Hepatic stellate cell (primary cell): ENCODE data around the gene BBLN.
"Not testable (repeated sequence)": the region's sequence is repeated elsewhere in the genome, so short reads cannot be mapped to it uniquely, and the experiment has no call there.

Experiments
- DNase-seq: peaks from one replicate; pipeline ENCODE4 v3.0.0; 2011; ENCODE audit warnings: low spot score

Gene BBLN

DNA sequence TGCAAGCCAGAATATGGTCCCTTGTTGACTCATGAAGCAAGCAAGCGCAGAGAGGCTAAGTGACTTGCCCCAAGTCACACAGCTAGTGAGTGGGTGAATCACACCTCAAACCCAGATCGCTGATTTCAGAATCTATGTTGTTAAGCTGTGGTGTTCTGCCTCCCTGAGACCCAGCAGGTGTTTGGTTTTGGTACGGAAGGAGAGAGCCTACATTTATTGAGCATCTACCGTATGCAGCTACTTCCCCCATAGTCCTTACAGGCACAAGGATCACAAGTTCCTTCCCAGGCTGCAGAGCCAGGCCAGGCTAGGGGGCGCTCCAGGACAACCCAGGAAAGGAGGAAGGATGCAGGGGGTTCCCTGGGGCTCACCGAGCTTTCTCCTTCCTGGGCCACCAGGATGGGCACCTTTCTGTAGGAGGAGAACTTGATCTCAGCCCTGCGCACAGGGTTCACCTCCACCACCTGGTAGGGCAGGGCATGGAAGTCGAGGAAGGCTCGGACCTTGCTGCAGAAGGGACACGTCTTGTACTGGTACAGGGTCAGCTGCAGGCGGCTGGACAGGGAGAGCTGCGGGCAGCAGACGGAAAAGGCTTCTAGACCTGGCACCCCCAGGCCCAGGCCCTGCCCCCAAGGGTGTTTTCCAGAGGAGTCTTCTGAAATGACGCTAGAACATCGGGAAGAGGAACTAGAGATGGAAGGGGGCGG, 35.0 kb upstream of the BBLN start:
- DNase-seq: no peak

DNA sequence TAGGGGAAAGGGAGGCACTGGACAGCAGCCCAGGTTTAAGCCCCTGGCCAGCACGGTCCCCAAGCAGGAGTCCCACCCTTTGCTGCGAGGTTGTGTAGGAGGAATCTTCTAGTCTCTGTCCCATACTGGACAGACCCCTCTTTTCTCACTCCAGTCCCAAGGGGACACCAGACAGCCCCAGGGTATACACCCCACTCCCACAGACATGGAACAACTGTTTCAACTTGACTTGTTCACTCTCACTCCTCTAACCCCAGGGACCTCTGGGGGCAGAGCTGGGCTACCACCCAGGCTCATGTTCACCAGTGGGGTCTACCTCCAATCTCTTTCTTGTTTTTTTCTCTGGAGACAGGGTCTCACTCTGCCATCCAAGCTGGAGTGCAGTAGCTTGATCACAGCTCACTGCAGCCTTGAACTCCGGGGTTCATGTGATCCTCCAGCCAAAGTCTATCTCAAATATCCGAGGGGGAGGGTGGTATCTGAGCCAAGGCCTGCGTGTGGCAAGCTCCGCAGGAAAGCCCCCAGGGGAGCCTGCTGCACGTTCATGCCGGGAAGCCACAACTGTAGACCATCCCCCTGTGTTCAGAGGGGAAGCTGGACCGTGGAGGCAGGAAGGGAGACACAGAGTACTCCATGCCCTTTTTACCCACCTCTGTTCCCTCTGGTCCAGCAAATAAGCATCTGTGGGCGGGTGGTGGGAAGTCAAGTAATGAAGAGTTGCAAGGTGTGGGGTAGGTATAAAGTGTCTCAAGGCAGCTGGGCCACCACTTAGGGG, 34.3 kb upstream of the BBLN start:
- DNase-seq: no peak

DNA sequence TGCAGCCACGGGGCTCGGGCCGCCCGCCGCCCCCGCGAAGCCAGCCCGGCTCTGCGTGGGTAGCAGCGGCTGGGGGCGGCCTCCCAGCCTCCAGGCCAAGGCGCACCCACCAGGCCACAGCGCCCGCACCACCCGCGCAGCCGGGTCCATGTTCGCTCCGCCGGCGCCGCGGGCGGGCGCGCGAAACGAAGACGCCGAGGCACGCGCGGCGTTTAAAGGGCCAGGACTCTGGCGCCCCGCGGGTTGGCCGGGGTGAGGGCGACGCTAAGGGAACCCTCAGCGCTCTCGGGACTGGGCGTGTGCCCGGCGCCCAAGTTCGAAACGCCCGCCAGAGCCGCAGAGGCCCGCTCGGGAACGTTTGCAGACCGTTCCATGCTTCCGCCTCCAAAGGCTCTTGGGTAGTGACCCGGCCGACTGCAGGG, 32.5 kb upstream of the BBLN start, which contains the start of gene PTGES2:
Gene PTGES2 (minus strand): TSS at position 162 of the 422 bp plus-strand sequence. CDS start 12 bp downstream, at position 150.
- peak; percentile 84 for DNase-seq

DNA sequence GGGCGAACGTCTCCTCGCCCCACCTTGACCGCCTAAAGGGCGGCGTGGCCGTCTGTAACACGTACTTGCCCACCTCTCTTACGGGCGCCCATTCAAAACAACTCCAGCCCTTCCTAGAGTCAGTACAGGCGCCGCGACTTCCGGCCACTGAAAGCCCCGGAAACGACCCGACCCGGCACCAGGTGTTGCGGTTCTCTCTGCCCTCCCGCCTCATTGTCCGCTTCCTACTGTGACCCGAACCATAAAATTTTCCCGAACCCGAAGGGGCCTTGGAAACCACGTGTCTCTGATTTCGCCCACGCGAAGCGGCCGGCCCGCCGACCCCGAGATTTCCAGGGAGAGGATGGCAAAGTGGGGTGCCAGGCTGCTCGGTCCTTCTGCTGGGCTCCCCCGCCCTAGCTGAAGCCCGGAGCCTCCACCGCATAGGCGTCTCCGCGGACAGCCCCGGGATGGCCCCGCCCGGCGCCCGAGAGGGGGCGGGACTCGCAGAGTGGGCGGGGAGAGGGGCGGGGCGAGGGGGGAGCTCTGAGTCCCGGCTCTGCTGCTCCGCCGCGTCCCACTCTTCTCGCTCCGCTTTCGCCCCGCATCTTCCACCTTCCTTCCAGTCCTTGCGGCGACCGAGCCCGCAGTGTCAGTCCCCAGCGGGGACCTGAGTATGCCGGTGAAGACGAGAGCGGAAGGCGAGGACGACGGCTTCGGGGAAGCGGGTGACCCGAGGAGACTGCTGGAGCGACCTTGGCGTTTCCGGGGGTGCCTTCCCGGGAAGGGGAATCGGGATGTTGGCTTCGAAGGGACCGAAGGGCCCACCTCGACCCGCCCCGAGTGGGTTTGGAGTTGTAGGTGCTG, 31.9 kb upstream of the BBLN start:
- peak; percentile 83 for DNase-seq

DNA sequence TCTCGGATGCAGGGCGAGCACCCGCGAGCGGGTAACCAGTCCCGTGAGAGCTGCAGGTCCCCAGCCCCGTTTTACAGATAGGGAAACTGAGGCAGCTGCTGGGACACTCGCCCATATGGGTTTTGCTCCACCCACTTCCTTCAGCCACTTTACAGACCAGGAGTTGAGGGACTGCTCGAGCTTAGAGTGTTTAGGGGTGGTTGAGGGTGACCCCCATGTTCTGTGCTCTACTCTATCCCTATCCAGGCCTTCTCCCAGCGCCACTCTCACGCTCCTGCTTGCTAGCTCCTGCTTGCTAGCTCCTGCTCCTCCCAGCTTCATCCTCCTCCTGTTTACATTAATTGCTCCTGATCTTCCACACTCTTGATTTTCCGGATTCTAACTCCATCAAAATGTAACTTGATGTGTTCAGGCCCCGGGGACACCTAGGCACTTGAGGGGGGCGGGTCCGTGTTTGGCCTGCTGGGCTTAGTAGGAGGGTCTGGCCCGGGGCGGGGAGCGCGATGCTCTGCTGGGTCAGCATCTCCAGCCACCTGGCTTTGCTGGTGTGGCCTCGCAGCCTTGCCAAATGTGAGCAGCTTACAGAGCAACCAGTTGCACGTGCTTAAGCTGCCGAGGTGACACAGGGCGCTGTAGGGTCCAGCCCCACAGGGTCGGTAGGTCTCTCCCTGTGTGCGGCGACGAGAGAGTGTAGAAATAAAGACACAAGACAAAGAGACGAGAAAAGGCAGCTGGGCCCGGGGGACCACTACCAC, 31.1 kb upstream of the BBLN start:
- no peak for DNase-seq

DNA sequence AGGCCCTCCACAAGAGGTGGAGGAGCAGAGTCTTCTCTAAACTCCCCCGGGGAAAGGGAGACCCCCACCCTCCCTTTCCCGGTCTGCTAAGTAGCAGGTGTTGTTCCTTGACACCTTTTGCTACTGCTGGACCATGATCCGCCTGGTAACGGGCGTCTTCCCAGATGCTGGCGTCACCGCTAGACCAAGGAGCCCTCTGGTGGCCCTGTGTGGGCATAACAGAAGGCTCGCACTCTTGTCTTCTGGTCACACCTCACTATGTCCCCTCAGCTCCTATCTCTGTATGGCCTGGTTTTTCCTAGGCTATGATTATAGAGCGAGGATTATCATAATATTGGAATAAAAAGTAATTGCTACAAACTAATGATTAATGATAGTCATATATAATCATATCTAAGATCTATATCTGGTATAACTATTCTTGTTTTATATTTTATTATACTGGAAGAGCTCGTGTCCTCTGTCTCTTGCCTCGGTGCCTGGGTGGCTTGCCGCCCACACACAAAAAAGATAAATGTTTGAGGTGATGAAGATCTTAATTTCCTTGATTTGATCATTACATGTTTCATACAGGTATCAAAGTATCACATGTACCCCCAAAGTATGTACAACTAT, 30.0 kb upstream of the BBLN start:
- not testable (repeated sequence) for DNase-seq

DNA sequence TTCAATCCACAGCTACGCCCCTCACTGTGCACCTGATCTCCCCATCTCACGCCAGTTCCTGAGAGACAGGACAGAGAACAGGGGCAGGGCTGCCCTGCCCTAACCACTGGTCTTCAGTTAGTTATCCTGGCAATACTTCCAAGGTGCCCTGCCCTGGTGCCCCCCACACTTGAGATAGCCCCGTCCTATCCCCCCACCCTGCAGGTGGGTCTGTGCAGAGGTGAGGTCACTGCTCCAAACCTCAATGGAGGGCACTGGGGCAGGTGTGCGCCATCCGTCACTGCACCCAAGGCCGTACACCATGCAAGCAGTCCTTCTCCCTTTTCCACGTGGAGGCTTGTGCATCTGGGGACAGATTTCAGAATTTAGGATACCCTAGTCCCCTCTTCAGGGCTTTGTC, 29.4 kb upstream of the BBLN start:
- not testable (repeated sequence) for DNase-seq

DNA sequence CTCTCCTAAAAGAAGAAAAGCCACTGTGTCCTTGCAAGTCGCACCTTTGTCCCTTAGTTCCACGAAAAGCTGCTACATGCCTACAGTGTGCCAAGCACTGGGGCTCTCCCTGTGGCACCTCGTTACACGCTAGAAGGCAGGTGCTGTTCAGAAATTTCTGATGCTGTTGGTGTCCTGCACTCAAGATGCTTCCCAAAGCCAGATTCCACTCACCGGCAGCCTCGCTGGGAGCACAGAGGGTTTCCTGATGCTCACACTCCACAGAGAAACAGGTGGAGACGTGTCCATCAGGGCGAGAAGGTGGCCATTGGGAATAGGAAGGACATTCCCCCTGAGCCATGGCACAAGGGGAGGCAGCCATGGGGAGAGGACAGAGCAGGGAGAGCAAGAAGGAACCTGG, 28.7 kb upstream of the BBLN start:
- DNase-seq: not testable (repeated sequence)

DNA sequence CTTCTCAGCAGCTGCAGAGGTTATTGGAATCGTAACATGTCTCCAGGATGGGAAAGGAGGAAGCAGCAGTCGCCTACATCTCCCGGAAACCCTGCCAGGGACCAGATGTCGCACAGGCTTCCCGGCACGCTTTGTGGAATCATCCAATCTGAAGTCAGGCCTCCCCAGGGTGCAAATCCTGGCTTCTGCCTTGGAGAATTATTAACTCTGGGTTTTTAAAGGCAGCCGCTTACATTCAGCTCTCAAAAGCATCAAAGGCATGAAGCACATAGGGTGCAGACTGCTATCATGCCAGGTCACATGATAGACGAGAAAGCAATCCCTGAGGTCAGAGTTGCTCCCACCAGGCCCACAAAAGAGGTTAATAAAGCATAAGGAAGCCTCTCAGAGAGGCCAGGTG, 27.9 kb upstream of the BBLN start:
- not testable (repeated sequence) for DNase-seq

DNA sequence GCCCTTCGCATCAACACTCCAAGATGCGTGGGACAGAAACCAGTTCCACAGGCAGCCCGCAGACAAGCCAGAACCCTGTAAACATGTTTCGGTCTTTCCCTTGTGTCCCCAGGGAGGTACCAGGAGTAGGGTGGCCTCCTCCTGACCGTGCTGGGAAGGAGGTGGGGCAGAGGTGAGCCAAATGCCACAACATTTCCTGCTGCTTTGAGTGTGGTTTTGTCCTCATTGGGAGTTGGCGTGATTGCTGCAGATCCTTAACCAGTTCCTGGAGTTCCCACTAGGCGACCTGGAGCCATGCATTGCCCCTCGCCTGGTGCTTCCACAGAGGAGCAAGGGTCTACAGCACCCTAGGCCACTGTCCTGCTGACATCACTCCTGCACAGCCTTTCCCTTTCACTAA, 24.5 kb upstream of the BBLN start:
- not testable (repeated sequence) for DNase-seq

DNA sequence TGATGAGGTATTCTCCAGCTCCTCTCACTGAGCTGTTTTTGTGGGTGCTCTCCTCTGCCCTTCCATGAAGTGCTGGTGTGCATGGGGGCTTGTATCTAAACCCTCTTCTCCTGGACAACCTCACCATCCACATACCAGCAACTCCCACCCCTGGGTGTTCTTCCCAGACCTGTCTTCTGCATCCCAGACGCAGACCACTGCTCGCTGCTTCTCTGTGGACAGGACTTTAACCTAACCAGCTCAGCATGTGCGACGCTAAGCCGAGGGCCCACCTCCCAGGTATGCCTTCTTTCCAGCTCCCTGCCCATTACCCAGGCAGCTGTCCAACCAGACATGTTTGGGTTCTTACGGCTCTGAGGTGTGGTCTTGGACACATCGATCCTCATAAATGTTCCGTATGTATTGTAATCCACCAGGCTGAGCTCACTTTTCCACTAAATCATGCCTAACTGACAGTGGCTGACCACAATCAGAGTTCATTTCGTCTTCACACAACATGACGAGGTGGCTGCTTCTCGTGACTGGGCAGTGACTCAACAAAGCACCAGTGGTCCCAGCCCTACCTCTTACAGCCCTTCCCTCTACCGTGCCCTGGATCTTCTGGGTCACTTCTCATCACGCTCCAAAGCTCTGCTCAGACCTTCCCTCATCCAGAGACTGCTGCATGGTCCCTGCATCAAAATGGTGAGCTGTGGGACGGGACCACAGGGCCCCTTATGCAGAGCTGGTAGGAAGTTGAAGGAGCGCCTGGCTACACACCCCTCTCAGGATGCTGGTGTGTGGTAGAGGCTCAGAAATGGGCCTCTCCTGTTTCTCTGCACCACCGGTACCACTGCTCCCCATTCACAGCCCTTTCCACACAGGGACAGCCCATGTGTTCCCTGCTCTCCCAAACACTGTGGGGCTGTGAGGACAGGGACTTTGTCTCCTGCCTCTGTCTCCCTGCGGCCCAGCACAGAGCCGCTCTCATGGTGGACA, 23.0 kb upstream of the BBLN start:
- DNase-seq: no peak

DNA sequence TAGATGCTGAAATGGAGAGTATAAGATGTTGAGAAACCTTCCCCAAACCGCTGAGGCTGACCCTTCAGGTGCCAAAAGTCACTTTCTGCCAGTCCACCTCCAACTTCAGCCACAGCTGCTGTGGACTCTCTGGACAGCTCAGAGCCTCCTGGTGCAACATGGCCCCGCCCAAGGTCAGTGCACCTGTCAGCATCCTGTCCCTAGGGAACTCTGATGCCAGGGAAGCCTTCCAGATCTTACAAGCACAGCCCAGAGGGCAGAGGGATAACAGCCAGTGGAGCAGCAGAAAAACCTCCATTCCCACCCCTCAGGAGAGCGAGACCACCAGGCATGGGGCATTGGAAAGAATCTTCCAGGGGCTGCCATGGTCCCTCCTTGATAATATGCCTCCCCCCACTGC, 22.1 kb upstream of the BBLN start:
- no peak for DNase-seq

DNA sequence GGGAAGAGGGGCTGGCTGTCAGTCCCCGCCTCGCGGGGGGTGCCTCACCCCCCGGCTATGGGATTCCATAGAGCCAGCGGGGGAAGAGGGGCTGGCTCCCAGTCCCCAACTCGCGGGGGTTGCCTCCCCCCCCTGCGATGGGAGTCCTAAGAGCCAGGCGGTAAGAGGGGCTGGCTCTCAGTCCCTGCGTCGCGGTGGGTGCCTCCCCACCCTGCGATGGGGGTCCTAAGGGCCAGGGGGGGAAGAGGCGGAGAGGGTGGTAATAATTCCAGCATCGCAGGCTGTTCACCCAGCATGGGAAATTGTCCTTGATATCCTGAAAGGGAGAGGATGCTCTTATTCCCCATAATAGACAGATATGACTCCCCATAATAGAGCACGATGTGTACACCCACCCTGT, 20.4 kb upstream of the BBLN start:
- DNase-seq: no peak

DNA sequence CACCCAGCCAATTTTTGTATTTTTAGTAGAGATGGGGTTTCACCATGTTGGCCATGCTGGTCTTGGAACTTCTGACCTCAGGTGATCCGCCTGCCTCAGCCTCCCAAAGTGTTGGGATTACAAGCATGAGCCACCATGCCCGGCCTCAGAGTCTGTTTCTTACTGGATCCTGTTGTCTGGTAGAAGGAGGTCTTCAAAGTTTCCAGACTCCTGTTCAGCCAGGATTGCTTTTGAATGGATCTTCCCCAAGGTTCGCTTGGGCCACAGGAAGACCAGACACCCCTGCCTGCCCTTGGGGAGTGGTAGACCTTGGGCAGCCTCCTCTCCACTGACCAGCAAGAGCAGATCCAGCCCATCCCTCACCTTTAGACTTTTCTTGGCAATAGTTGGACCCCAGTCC, 18.5 kb upstream of the BBLN start:
- no peak for DNase-seq

DNA sequence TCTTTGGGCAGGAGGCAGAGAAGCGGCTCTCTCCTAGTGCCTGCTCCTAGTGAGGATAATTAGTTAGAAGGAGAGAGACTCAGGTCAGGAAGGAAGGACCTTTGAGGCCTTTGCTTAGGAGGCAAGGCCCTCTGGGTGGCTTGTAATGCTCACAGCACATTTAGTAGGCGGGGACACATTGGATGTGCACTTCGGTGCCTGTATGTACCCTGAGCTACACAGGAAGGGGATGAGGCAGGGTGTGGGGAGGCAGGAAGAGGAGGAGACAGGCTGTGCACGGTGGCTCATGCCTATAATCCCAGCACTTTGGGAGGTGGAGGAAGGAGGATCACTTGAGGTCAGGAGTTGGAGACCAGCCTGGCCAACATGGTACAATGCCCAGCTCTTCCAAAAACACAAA, 18.0 kb upstream of the BBLN start:
- no peak for DNase-seq

DNA sequence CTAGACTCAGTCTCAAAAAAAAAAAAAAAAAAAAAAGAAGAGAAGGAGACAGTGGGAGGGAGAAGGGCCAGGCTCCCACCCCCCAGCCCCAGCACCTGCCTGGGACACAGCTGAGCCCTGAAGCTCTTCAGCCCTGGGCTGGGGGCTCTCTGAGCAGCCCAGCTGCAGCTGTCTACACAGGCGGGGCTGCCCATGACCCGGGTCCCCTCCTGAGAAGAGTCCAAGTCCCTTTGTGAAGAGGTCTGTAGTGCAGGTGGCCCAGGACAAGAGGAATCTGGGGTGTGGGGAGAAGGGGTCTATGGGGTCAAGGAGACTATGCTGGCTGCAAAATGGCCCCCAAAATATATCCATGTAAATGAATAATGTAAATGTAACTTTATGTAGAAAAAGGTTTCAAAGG, 17.5 kb upstream of the BBLN start:
- no peak for DNase-seq

DNA sequence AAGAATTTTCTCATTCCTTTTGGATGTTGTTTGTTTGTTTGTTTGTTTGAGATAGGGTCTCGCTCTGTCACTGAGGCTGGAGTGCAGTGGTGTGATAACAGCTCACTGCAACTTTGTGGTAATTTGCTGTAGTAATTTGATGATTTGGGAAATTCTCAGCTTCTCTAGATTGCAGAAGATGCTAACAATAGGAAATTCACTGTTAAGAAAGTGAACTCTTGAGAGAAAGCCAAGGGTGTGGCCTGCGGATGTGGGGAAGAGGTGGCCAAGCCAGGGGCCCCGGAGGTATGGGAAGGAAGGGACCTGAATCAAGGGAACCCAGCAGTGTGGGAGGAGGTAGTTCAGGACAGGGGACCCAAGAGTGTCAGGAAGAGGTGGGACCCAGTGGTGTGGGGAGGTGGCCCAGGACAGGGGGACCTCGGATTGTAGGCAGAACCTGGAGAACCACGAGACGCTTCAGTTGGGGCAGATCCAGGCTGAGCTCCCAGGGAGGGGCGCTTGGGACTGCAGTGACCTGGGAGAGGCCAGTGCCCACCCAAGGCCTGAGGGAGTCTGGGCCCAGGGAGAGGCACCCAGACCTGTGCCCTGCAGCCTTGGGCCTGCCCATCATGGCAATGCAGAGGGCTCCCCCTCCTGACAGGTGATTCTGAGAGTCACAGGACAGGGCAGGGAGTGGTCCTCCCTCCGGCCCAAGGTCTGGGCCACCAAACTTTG, 16.4 kb upstream of the BBLN start:
- no peak for DNase-seq

DNA sequence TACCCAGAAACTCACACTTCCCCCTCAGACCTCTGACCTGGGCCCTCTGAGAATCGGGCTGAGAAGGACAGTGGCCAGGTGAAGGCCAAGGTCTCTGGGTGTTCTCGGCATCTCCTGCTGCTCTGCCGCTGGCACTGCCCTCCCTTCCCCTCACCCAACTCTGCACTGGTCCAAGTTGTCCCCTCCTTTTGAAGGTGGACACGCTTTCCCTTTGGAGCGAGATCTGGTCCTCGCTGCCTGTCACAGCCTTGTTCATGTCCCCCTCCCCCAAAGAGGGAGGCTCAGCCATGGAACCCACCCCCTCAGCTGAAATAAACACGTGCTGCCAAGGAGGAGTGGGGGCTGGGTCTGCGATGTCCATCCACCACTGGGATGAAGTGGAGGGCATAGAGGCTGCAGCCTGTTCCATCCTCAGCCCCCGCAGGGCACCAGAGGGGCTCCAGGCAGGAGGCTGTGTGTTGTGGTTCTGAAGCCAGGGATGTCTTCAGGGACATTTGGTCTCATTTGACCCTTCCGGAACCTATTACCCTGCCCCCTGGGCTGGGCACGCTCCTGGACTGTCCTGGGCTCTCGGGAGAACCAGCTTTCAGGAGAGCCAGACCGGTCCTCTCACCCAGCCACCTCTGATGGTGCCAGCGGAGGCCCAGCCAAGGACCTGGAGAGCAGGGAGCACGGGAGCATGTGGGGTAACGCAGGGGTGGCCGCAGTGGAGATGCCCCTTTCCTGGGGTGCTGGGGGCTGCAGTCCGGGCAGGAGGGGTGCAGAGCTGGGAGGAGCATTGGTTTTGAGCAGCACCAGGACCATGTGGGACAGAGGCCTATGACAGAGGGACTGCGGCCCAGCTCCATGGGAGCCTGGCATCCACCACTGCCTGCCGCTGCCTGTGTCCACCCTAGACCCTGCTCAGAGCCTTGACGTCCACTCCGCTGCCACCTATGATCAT, 15.6 kb upstream of the BBLN start:
- no peak for DNase-seq
